ENCODE results near the gene CAPRIN1. TPM values are rescaled to one million over a fixed set of nuclear protein-coding genes. Genes with fewer than 3 reads are reported as not detected.
"Not testable (repeated sequence)": the region's sequence is repeated elsewhere in the genome, so short reads cannot be mapped to it uniquely, and the experiment has no call there.

CAPRIN1 gene
- polyA plus RNA-seq, 1 donor from 2014 or later: 63.5 TPM

DNA sequence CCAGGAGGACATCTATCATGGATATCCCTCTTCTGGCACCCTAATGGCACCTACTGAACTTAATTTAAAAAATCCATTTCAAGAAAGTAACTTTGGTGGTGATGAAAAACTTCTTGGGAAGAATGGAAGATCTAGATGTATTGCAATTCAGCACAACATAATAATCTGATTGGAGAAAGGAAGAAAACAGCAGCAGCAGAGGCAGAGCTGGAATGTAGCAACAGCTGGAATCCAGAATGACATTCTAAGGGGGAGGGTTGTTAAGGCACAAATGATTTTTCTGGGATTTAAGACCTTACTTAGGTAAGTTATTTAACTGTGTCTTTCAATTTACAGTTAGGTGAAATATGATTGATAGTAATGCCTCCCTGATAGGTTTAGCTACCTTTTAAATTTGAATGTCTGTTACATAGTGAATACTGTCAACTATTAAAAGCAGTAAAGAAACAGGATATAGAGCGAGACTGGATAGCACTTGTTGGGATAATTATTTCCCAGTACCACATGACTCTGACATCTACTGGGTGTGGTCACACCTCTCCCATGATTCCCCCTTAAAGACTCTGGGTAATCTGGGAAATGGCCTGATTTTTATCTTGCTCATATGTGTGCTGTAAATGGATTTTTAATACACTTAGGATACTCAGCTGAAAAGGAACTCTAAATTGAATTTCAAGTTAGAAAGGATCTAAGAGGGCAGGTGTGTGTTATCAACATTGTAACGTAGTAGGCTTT is 11.7 kb downstream of the CAPRIN1 start:
- peak overlapping the region; percentile 15 to 65 (median 42) for H3K27ac Mint-ChIP-seq
- peaks cover 49 to 59% (median 52%) of the 10 kb centered on the region in 3 donors for H3K4me1 Mint-ChIP-seq
- H3K27me3 Mint-ChIP-seq: no peaks in the 10 kb centered on the region
- H3K4me3 Mint-ChIP-seq: peak overlapping the region in 1 of 4 donors; percentile 49
- no peaks in the 10 kb centered on the region for H3K36me3 Mint-ChIP-seq
- no peaks in the 10 kb centered on the region for H3K9me3 Mint-ChIP-seq

DNA sequence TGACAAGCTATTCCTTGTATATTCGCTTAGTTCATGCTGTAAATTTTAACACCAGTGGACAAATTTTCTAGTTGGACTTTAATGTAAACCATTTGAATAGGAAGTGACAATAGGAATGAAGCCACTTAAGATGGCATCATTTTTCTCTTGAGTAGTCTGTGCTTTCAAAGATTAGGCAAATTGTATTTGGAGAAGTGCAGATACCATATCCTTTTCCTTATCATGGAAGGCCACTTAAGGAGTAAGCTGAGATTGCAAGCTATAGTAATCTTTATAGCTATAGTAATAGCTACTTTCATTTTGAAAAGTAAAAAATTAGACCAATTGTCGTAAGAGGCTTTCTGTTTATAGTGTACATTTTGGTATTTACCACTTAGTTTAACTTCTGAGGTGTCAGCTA is 12.8 kb downstream of the CAPRIN1 start:
- H3K4me3 Mint-ChIP-seq: peak overlapping the region in 2 of 4 donors; percentile 12 to 58
- no peaks in the 10 kb centered on the region for H3K36me3 Mint-ChIP-seq
- peaks cover 45 to 54% (median 46%) of the 10 kb centered on the region in 3 donors for H3K4me1 Mint-ChIP-seq
- no peaks in the 10 kb centered on the region for H3K9me3 Mint-ChIP-seq
- peak overlapping the region in 1 of 3 donors; percentile 74 for H3K27ac Mint-ChIP-seq
- no peaks in the 10 kb centered on the region for H3K27me3 Mint-ChIP-seq

DNA sequence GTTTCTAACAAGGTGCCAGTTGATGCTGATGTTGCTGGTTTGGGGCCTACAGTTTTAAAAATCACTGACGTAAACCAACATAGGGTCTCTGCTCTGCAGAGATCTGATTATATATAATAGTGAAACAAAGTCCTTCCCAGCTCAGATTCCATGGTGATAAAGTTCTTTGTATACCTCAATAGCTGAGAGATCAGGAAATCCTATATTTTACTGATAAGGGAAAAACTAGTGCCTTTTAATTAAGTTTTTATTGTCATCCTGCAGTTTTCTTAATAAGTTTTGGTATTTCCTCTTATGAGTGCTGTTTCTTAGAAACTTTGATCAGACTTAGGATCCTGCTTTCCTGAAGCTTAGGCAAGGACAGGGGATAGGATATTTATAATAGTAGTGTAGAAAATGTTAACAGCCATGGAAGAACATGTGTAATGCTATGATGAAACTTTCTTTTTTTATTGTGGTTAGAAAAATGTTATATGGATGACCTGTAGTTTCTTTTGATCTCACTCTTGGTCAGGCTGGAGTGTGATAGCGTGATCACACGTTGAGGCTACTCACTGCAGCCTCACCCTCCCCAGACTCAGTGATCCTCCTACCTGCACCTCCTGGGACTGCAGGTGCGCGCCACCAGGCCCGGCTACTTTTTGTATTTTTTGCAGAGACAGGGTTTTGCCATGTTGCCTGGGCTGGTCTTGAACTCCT is 14.1 kb downstream of the CAPRIN1 start:
- H3K27ac Mint-ChIP-seq: peak overlapping the region; percentile 6 to 74 (median 50)
- peak overlapping the region in 2 of 4 donors; percentile 17 to 72 for H3K4me3 Mint-ChIP-seq
- H3K36me3 Mint-ChIP-seq: no peaks in the 10 kb centered on the region
- no peaks in the 10 kb centered on the region for H3K27me3 Mint-ChIP-seq
- H3K4me1 Mint-ChIP-seq: peaks cover 44 to 50% (median 48%) of the 10 kb centered on the region in 3 donors
- no peaks in the 10 kb centered on the region for H3K9me3 Mint-ChIP-seq

DNA sequence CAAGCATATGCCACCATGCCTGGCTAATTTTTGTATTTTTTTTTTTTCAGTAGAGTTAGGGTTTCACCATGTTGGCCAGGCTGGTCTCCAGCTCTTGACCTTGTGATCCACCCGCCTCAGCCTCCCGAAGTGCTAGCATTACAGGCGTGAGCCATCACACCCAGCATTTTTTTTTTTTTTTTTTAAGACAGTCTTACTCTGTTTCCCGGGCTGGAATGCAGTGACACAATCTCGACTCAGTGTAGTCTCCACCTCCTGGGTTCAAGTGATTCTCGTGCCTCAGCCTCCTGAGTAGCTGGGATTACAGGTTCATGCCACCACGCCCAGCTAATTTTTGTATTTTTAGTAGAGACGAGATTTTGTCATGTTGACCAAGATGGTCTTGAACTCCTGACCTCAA is 15.2 kb downstream of the CAPRIN1 start:
- peaks cover 48 to 50% (median 49%) of the 10 kb centered on the region in 3 donors for H3K4me1 Mint-ChIP-seq
- H3K36me3 Mint-ChIP-seq, H3K9me3 Mint-ChIP-seq, H3K27me3 Mint-ChIP-seq: not testable (repeated sequence)
- H3K27ac Mint-ChIP-seq: peak overlapping the region; percentile 80 to 86 (median 81)
- peak overlapping the region in 2 of 4 donors; percentile 65 to 83 for H3K4me3 Mint-ChIP-seq

DNA sequence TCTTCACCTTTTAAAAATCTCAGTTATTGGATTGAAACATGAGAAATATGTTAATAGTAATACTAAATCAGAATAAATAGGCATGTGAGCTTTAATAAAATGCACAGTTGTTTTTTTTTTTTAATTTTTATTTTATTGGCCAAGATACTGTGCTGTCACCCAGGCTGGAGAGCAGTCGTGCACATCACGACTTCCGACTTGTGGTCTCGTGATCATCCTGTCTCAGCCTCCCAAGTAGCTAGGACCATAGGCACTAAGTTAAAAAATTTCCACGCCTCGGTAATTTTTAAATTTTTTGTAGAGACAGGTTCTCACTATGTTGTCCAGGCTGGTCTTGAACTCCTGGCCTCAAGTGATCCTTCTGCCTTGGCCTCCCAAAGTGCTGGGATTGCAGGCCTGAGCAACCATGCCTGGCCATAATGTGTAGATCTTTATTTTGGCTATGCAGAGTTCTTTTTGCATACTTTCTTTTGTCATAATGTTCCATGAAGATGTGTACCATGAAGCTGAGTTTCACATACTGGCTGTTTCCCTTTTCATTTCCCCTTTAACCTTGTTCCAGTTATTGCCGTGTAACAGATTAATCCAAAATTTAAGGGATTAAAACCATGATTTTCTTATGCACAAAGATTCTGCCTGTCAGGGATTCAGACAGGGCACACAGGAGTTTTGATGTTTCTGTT is 16.0 kb downstream of the CAPRIN1 start:
- H3K27me3 Mint-ChIP-seq: no peaks in the 10 kb centered on the region
- no peaks in the 10 kb centered on the region for H3K36me3 Mint-ChIP-seq
- H3K9me3 Mint-ChIP-seq: no peaks in the 10 kb centered on the region
- H3K4me3 Mint-ChIP-seq: peak overlapping the region in 3 of 4 donors; percentile 9 to 83 (median 65)
- peaks cover 46 to 50% (median 48%) of the 10 kb centered on the region in 3 donors for H3K4me1 Mint-ChIP-seq
- H3K27ac Mint-ChIP-seq: peak overlapping the region; percentile 80 to 86 (median 81)

DNA sequence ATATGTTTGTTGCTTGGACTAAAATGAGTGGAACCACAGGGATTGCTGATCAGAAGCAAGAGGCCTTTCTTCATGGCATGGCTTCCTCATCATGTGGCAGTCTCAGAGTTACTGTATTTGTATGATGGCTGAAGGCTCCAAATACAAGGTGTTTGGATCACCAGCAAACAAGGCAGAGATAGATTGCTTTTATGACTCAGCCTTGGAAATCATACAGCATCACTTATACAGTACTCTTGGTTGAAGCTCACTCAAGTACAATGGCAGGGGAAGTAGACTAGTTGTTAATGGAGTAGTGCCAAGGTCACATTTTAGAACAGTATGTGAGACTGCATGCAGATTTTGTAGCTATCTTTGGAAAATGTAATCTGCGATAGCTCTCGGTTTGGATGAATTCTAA is 16.6 kb downstream of the CAPRIN1 start:
- H3K4me1 Mint-ChIP-seq: peaks cover 43 to 47% (median 47%) of the 10 kb centered on the region in 3 donors
- peak overlapping the region in 2 of 4 donors; percentile 65 to 83 for H3K4me3 Mint-ChIP-seq
- no peaks in the 10 kb centered on the region for H3K27me3 Mint-ChIP-seq
- peaks cover 2% of the 10 kb centered on the region for H3K36me3 Mint-ChIP-seq
- H3K9me3 Mint-ChIP-seq: no peaks in the 10 kb centered on the region
- H3K27ac Mint-ChIP-seq: peak overlapping the region in 2 of 3 donors; percentile 80 to 86

DNA sequence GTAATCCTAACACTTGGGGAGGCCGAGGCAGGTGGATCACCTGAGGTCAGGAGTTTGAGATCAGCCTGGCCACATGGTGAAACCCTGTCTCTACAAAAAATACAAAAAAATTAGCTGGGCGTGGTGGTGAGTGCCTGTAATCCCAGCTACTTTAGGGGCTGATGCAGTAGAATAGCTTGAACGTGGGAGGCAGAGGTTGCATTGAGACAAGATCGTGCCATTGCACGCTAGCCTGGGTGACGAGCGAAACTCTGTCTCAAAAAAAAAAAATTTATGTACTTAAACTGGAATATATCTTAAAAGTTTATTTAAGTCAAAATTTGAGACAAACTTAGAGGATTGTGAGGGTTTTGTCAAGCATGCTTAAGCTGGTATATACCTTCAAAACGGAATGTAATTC is 19.8 kb downstream of the CAPRIN1 start:
- not testable (repeated sequence) for H3K36me3 Mint-ChIP-seq, H3K4me3 Mint-ChIP-seq, H3K27ac Mint-ChIP-seq, H3K27me3 Mint-ChIP-seq, H3K9me3 Mint-ChIP-seq
- peaks cover 33 to 41% (median 34%) of the 10 kb centered on the region in 3 donors for H3K4me1 Mint-ChIP-seq

DNA sequence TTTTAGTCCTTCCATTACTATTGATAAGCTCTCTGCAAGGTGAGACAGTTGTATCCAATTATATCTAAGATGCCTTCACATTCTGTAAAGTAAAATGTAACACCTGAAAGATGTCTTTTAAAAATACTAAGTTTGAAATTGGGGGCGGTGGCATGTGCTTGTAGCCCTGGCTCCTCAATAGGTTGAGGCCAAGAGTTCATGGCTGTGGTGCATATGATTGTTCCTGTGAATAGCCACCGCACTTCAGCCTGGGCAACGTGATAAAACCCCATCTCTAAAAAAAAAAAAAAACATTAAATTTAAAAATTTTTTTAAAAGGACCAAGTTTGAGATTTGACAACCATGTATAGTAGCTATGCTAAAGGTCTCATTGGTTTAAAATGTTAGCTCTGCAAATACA is 20.5 kb downstream of the CAPRIN1 start:
- Mint-ChIP-seq H3K36me3 (peaks cover 3% of the 10 kb centered on the region), H3K4me1 (peaks cover 30 to 37% (median 30%) of the 10 kb centered on the region in 3 donors), H3K9me3 (no peaks in the 10 kb centered on the region), H3K4me3 (no peak overlapping the region), H3K27me3 (no peaks in the 10 kb centered on the region), H3K27ac (no peak overlapping the region)

DNA sequence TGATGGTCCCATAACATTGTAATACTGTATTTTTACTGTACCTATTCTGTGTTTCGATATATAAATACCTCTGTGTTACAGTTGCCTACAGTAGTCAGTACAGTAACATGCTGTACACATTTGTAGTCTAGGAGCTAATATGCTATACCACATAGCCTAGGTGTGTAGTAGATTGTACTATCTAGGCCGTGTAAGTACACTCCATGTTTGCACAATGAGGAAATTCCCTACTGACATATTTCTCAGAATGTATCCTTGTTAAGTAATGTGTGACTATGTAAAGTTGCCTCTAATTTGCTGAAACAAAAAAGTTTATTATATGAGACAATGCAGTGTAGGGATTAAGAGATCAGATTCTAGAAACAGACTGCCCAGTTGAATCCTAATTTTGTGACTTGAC is 21.3 kb downstream of the CAPRIN1 start:
- Mint-ChIP-seq H3K4me3 (no peak overlapping the region), H3K4me1 (peaks cover 22 to 31% (median 22%) of the 10 kb centered on the region in 3 donors), H3K27ac (no peak overlapping the region), H3K36me3 (peaks cover 3% of the 10 kb centered on the region), H3K9me3 (no peaks in the 10 kb centered on the region), H3K27me3 (no peaks in the 10 kb centered on the region)

DNA sequence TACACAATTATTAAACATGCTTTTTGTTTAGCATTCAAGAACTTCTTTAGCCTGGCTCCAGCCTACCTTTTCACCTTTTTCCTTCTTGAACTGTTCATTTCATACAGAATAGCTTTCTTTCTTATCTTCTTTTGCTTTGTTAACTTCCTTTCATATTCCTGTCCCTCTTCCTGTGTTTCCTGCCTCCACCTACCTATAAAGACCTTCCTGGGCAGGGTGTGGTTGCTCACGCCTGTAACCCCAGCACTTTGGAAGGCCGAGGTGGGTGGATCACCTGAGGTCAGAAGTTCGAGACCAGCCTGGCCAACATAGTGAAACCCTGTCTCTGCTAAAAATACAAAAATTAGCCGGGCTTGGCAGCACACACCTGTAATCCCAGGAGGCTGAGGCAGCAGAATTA is 22.9 kb downstream of the CAPRIN1 start:
- H3K27me3 Mint-ChIP-seq: no peaks in the 10 kb centered on the region
- H3K27ac Mint-ChIP-seq: peak overlapping the region in 1 of 3 donors; percentile 91
- peaks cover 3% of the 10 kb centered on the region for H3K36me3 Mint-ChIP-seq
- H3K4me1 Mint-ChIP-seq: peaks cover 19 to 23% (median 19%) of the 10 kb centered on the region in 3 donors
- peak overlapping the region in 1 of 4 donors; percentile 28 for H3K4me3 Mint-ChIP-seq
- no peaks in the 10 kb centered on the region for H3K9me3 Mint-ChIP-seq

DNA sequence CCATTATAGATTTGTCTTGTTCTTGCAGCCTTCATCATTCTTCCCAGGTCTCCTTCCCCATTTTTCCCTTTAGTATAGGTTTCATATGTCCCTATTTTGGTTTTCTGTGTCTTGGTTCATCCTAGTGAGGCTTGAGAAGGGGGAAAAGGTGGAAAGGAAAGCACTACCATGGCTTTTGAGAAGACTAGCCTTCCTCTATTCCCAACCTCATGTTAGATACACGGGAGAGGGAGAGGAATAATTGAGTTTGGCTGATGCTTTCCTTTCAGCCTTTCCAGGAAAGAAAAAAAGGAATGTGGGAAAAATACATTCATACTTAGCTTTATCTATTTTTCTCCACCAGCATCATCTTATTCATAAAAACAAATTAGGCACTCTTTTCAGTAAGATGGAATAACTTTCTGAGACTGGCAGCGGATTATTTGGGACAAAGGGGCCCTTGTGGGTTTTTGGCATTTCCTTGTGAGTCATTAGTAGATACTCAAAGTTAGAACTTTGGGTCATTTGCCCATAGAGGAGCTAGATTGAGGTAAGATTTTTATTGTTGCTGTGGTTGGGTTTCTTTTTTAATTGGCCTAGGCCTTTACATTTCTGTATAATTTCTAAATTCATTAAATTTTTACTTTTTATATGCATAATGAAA is 23.8 kb downstream of the CAPRIN1 start:
- Mint-ChIP-seq H3K4me3 (peak overlapping the region in 1 of 4 donors; percentile 29), H3K27ac (no peak overlapping the region), H3K9me3 (no peaks in the 10 kb centered on the region), H3K36me3 (peaks cover 3% of the 10 kb centered on the region), H3K27me3 (no peaks in the 10 kb centered on the region), H3K4me1 (peaks cover 17 to 22% (median 18%) of the 10 kb centered on the region in 3 donors)

DNA sequence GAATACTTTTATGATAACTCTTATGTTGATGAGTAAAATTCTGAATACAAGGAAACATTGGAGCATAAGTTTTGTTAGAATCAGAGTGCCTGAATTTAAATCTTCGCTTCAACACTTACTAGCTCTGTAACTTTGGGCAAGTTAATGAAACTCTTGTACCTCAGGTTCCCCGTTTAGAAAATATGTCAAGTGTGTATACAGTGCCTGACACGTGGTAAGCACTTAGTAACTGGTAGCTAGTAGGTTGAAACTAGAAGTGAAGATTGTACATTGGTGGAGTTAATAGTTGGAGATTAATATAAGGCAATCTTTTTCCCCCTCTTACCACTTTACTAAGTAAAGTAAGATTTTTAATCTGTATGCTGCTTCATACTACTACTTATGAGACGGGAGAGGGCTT is 29.1 kb downstream of the CAPRIN1 start:
- H3K27me3 Mint-ChIP-seq: no peaks in the 10 kb centered on the region
- H3K9me3 Mint-ChIP-seq: no peaks in the 10 kb centered on the region
- H3K27ac Mint-ChIP-seq: no peak overlapping the region
- no peak overlapping the region for H3K4me3 Mint-ChIP-seq
- H3K4me1 Mint-ChIP-seq: peaks cover 0 to 13% (median 3%) of the 10 kb centered on the region in 3 donors
- H3K36me3 Mint-ChIP-seq: peaks cover 3% of the 10 kb centered on the region

DNA sequence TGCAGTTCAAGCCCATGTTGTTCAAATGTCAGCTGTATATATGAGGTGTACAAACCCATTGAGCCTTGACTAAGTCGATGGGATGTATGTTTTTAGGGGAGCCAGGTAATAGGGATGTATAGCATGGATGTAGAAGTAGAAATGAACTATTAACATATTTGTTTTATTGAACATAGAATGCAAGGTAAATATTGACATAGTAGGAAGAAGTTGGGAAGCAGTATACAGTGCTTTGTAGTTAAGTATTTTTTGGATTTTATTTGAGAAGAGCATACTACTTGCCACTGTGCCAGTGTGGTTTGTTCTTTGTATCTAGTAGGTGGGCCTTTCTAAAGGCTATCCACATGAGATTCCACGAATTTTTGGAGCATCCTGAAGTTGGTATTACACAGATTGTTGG is 33.1 kb downstream of the CAPRIN1 start:
- H3K4me3 Mint-ChIP-seq: no peak overlapping the region
- H3K36me3 Mint-ChIP-seq: peaks cover 3% of the 10 kb centered on the region
- no peaks in the 10 kb centered on the region for H3K9me3 Mint-ChIP-seq
- peaks cover 3 to 13% (median 8%) of the 10 kb centered on the region in 3 donors for H3K4me1 Mint-ChIP-seq
- peak overlapping the region in 2 of 3 donors; percentile 43 to 78 for H3K27ac Mint-ChIP-seq
- no peaks in the 10 kb centered on the region for H3K27me3 Mint-ChIP-seq

DNA sequence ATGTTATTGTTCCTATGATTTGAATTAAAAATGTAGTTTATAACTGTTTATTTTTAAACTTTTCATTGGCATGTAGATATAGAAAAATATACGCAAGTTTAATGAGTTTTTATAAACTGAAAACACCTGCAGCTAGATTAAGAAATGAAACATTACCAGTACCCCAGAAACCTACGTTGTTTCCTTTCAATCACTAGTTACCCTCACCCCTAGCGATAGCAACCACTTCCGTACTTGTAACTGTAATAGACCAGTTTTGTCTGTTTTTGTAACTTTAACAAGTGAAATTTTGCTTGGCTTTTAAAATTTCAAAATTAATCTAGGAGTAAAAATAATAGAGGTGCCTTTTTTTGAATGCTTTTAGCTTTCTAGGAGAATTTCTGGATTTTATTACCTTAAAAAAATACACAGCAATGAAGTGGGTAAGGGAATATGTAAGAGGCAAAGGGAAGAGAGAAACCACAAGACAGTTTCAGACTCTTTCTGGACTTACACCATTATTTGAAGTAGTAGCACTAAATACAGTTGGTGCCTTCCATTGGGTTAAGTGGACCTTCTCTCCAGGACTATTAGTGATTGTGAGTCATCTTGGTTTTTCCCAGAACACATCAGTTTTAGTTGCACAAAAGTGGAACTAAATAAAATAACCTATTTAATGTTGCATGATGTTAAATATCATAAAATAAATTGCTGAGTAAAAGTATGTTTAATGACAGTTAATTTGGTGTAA is 35.2 kb downstream of the CAPRIN1 start:
- peak overlapping the region in 1 of 4 donors; percentile 88 for H3K4me3 Mint-ChIP-seq
- peak overlapping the region in 1 of 3 donors; percentile 31 for H3K27ac Mint-ChIP-seq
- peaks cover 3 to 8% (median 4%) of the 10 kb centered on the region in 3 donors for H3K4me1 Mint-ChIP-seq
- H3K36me3 Mint-ChIP-seq: peaks cover 2% of the 10 kb centered on the region
- no peaks in the 10 kb centered on the region for H3K27me3 Mint-ChIP-seq
- no peaks in the 10 kb centered on the region for H3K9me3 Mint-ChIP-seq

Data from IgD-negative memory B cell (primary cell).